Osteoblast (primary cell): ENCODE measurements around the gene ZNF30. TPM values are rescaled to one million over a fixed set of nuclear protein-coding genes. Genes with fewer than 3 reads are reported as not detected.
"Not testable (repeated sequence)": the region's sequence is repeated elsewhere in the genome, so short reads cannot be mapped to it uniquely, and the experiment has no call there.

Experiments
- DNase-seq: peaks from one replicate; pipeline ENCODE4 v3.0.0; 2011; ENCODE audit warnings: low spot score, mixed read lengths; ENCODE audit not compliant: insufficient read length; ENCODE audit errors: missing footprints
- H2AFZ ChIP-seq: 2 replicates; pipeline ENCODE4 v1.6.0; 2011; ENCODE audit warnings: mild to moderate bottlenecking, low read length
- H3K27ac ChIP-seq: 2 replicates; pipeline ENCODE4 v1.5.1; 2011; ENCODE audit warnings: mild to moderate bottlenecking, low read depth, low read length, moderate library complexity
- H3K27me3 ChIP-seq: 2 replicates; pipeline ENCODE4 v1.6.0; 2012; ENCODE audit warnings: mild to moderate bottlenecking, control low read depth, inconsistent platforms, low read length, moderate library complexity; ENCODE audit not compliant: insufficient read depth
- H3K36me3 ChIP-seq: 2 replicates; pipeline ENCODE4 v1.5.1; 2011; ENCODE audit warnings: mild to moderate bottlenecking, low read length, control low read depth, moderate library complexity; ENCODE audit not compliant: insufficient read depth
- H3K4me1 ChIP-seq: 2 replicates; pipeline ENCODE4 v1.5.1; 2011; ENCODE audit warnings: mild to moderate bottlenecking, low read length, control low read depth, moderate library complexity; ENCODE audit not compliant: insufficient read depth
- H3K4me2 ChIP-seq: 2 replicates; pipeline ENCODE4 v1.6.0; 2011; ENCODE audit warnings: mild to moderate bottlenecking, low read length; ENCODE audit not compliant: insufficient read depth
- H3K4me3 ChIP-seq: fragments of 200-600 bp; sonication (generic); 3 replicates; pipeline ENCODE4 v1.5.1; 2012; ENCODE audit warnings: mild to moderate bottlenecking, low read length, inconsistent platforms; ENCODE audit not compliant: insufficient read depth
- H3K79me2 ChIP-seq: 2 replicates; pipeline ENCODE4 v1.6.0; 2012; ENCODE audit warnings: mild to moderate bottlenecking, low read length, control low read depth, inconsistent platforms; ENCODE audit not compliant: insufficient read depth
- H3K9me3 ChIP-seq: 2 replicates; pipeline ENCODE4 v1.5.1; 2011; ENCODE audit warnings: low read depth, low read length, control low read depth
- H4K20me1 ChIP-seq: 2 replicates; pipeline ENCODE4 v1.6.0; 2012; ENCODE audit warnings: mild to moderate bottlenecking, low read length, control low read depth; ENCODE audit not compliant: insufficient read depth
- total RNA-seq: library from RNA; depleted of rRNA; stranded (reverse); fragments of >200 nt; gene quantifications from 2 replicates; pipeline ENCODE4 v1.2.3, GENCODE V29; 2012
- TF ChIP-seq, protein P1 (sequence below): IDR thresholded peaks from 2 replicates; pipeline ENCODE4 v1.5.1; 2011; ENCODE audit warnings: mild to moderate bottlenecking, low read depth, low read length, moderate library complexity; ENCODE audit errors: extremely low read depth

ZNF30 gene
- total RNA-seq, 1 donor: 4.3 TPM

DNA sequence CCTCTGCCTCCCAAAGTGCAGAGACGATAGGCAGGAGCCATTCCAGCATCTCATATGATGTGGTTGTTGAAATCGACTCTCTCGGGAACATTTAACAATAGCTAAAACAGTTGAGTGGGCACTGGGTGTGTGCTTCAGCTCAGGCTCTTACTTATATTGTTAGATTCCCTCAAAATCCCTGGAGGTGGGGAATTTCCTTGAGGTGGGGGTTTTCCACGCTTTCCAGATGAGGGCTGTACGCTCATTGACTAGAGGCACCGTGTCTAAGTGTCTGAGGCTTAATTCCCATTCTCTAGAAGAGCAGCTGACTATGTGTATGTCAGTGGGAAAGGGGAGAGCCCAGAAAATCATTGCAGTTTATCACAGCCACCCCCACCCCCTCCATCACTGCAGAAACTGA, 62.6 kb downstream of the ZNF30 start:
- Histone ChIP-seq H3K9me3 (no peaks in the 10 kb centered on the region), H4K20me1 (no peaks in the 10 kb centered on the region), H3K27ac (no peak overlapping the region), H3K4me2 (no peak overlapping the region), H3K36me3 (no peaks in the 10 kb centered on the region), H3K79me2 (no peaks in the 10 kb centered on the region), H3K4me1 (peaks cover 4% of the 10 kb centered on the region), H2AFZ (no peak overlapping the region), H3K4me3 (no peak overlapping the region), H3K27me3 (no peaks in the 10 kb centered on the region)
- DNase-seq: peak; percentile 42
- TF ChIP-seq, protein P1, sequence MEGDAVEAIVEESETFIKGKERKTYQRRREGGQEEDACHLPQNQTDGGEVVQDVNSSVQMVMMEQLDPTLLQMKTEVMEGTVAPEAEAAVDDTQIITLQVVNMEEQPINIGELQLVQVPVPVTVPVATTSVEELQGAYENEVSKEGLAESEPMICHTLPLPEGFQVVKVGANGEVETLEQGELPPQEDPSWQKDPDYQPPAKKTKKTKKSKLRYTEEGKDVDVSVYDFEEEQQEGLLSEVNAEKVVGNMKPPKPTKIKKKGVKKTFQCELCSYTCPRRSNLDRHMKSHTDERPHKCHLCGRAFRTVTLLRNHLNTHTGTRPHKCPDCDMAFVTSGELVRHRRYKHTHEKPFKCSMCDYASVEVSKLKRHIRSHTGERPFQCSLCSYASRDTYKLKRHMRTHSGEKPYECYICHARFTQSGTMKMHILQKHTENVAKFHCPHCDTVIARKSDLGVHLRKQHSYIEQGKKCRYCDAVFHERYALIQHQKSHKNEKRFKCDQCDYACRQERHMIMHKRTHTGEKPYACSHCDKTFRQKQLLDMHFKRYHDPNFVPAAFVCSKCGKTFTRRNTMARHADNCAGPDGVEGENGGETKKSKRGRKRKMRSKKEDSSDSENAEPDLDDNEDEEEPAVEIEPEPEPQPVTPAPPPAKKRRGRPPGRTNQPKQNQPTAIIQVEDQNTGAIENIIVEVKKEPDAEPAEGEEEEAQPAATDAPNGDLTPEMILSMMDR: no peak

DNA sequence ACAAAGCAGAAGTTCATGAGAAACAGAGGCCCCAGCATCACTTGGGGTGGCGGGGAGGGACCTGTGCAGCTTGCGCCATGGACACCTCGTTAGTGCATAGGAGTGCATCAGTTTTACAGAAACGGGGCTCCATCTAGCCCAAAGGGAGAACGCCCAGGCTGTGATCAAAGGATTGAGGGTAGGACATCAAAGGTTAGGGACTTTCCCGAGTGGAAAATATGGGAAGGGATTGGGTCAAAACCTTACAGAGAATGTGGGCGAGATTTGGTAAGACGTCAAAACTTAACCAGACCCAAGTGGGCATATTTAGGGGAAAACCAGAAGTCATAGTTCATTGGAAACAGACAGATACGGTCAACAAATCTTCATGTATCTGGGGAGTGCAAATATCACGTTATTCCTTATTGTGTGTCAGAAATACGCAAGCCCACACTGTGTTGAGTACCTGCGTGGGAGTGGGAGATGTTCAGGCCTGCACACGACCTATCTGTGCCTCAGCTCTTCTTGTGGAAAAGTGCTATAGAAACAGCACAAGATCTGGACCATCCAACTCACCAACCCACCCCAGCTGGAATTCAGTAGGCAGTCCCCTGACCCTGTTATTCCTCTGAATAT, 64.0 kb downstream of the ZNF30 start:
- H3K79me2 ChIP-seq: no peaks in the 10 kb centered on the region
- TF ChIP-seq, protein P1: no peak
- no peaks in the 10 kb centered on the region for H3K4me1 ChIP-seq
- no peak for DNase-seq
- no peaks in the 10 kb centered on the region for H4K20me1 ChIP-seq
- H3K9me3 ChIP-seq: no peaks in the 10 kb centered on the region
- H3K4me2 ChIP-seq: no peak overlapping the region
- no peak overlapping the region for H3K4me3 ChIP-seq
- H3K27me3 ChIP-seq: no peaks in the 10 kb centered on the region
- no peaks in the 10 kb centered on the region for H3K36me3 ChIP-seq
- H3K27ac ChIP-seq: no peak overlapping the region
- H2AFZ ChIP-seq: no peak overlapping the region

- no peak overlapping the region for H3K4me2 ChIP-seq
- TF ChIP-seq, protein P1: no peak
- no peak overlapping the region for H3K4me3 ChIP-seq
- H3K36me3 ChIP-seq: no peaks in the 10 kb centered on the region
- H3K4me1 ChIP-seq: no peaks in the 10 kb centered on the region
- no peaks in the 10 kb centered on the region for H3K9me3 ChIP-seq
- H3K79me2 ChIP-seq: no peaks in the 10 kb centered on the region
- no peak overlapping the region for H2AFZ ChIP-seq
- H3K27ac ChIP-seq: no peak overlapping the region
- no peak for DNase-seq
- no peaks in the 10 kb centered on the region for H4K20me1 ChIP-seq
- no peaks in the 10 kb centered on the region for H3K27me3 ChIP-seq
Measured at GRCh38 chr19:34991542-34992333, 65.0 kb downstream of the ZNF30 start.

DNA sequence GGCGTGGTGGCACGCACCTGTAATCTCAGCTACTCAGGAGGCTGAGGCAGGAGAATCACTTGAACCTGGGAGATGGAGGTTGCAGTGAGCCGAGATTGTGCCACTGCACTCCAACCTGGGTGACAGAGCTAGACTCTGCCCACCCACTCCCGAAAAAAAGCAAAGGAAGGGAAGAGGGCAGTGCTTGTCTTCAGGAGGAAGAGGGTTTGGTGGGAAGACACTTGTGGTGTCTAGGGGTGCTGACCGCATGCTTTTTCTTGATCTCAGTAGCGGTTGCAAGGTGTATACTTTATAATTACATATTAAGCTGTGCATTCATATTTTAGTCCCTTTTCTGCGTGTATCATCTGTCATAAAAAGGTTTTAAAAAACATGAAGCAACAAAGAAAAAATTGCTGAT, 65.9 kb downstream of the ZNF30 start:
- not testable (repeated sequence) for H3K27me3 ChIP-seq, H4K20me1 ChIP-seq, H3K79me2 ChIP-seq, H3K36me3 ChIP-seq, H3K27ac ChIP-seq, H3K4me3 ChIP-seq, DNase-seq, H3K9me3 ChIP-seq, H3K4me2 ChIP-seq, H3K4me1 ChIP-seq, H2AFZ ChIP-seq
